Activated CD4-positive, alpha-beta T cell treated with anti-CD3 and anti-CD28 coated beads, Interleukin-2, amount 50 U/mL, for 4 hours (primary cell): ENCODE data around the gene ASPN.

ENCODE experiments used
- DNase-seq, 2 experiments: peaks; one replicate each; pipeline ENCODE4 v3.0.0-alpha.2; 2020

Gene ASPN

GRCh38 chr9:92406477-92406876 is 75.8 kb downstream of the ASPN start:
- DNase-seq: peak; percentile 7 to 13
